ENCODE results near the gene MOB3B.
"Not testable (repeated sequence)": the region's sequence is repeated elsewhere in the genome, so short reads cannot be mapped to it uniquely, and the experiment has no call there.

The MOB3B gene

DNA sequence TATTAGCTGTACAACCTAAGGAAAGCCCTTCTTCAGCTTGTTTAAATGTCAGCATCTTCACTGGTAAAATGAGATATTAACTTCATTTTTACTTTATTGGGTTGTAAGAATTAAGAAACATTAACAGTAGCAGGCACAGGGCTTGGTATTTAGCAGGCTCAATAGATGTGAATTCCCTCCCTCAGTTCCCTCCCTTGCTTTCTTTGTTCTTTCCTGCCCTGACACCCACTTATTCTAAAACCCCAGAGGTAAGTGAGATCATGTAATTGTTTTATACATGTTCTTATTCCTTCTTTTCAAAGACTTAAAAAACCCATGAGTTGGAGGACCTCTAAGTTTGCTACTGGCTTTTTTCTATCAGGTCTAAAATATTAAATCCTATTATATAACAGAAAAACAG is 78.9 kb downstream of the MOB3B start:
- Histone ChIP-seq H3K4me3 (ENCODE audit: low read length) (no peak overlapping the region), H3K27me3 (ENCODE audit: control insufficient read depth, low read length) (no peaks in the 10 kb centered on the region), H3K4me1 (ENCODE audit: control insufficient read depth, low read length) (no peaks in the 10 kb centered on the region), H4K20me1 (ENCODE audit: control insufficient read depth, insufficient read depth, low read depth, low read length) (no peaks in the 10 kb centered on the region), H3K9me2 (replicated peaks; ENCODE audit: control insufficient read depth, low read length) (no peaks in the 10 kb centered on the region), H3K36me3 (ENCODE audit: control insufficient read depth, low read length) (no peaks in the 10 kb centered on the region), H3F3A (ENCODE audit: control insufficient read depth, insufficient read depth) (no peaks in the 10 kb centered on the region), H3K4me2 (ENCODE audit: low read length) (no peak overlapping the region), H3K27ac (ENCODE audit: low read depth, low read length) (no peak overlapping the region), H3K79me2 (ENCODE audit: control insufficient read depth, low read length) (no peaks in the 10 kb centered on the region), H3K9me3 (ENCODE audit: control insufficient read depth, insufficient read depth, low read length) (no peaks in the 10 kb centered on the region)
- no peak for TF ChIP-seq EZH2phosphoT487 (IDR thresholded peaks at IDR 0.05; ENCODE audit: borderline replicate concordance, low read length)
- TF ChIP-seq, protein P1, sequence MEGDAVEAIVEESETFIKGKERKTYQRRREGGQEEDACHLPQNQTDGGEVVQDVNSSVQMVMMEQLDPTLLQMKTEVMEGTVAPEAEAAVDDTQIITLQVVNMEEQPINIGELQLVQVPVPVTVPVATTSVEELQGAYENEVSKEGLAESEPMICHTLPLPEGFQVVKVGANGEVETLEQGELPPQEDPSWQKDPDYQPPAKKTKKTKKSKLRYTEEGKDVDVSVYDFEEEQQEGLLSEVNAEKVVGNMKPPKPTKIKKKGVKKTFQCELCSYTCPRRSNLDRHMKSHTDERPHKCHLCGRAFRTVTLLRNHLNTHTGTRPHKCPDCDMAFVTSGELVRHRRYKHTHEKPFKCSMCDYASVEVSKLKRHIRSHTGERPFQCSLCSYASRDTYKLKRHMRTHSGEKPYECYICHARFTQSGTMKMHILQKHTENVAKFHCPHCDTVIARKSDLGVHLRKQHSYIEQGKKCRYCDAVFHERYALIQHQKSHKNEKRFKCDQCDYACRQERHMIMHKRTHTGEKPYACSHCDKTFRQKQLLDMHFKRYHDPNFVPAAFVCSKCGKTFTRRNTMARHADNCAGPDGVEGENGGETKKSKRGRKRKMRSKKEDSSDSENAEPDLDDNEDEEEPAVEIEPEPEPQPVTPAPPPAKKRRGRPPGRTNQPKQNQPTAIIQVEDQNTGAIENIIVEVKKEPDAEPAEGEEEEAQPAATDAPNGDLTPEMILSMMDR (IDR thresholded peaks at IDR 0.05; ENCODE audit: low read depth, low read length, poor library complexity, severe bottlenecking): no peak

DNA sequence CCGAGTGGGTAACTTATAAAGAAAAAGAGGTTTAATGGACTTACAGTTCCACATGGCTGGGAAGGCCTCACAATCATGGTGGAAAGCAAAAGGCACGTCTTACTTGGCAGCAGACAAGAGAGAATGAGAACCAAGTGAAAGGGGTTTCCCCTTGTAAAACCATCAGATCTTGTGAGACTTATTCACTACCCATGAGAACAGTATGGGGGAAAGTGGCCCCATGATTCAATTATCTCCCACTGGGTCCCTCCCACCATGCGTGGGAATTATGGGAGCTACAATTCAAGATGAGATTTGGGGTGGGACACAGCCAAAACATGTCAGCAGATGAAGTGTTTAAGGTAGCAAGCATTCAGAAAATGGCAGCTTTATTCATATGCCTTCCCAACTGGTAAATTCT is 81.3 kb downstream of the MOB3B start:
- not testable (repeated sequence) for H3F3A ChIP-seq (ENCODE audit: control insufficient read depth, insufficient read depth); H3K36me3 ChIP-seq (ENCODE audit: control insufficient read depth, low read length); H3K9me2 ChIP-seq (replicated peaks; ENCODE audit: control insufficient read depth, low read length); H3K4me2 ChIP-seq (ENCODE audit: low read length); H3K27ac ChIP-seq (ENCODE audit: low read depth, low read length); H3K4me1 ChIP-seq (ENCODE audit: control insufficient read depth, low read length); H4K20me1 ChIP-seq (ENCODE audit: control insufficient read depth, insufficient read depth, low read depth, low read length); H3K79me2 ChIP-seq (ENCODE audit: control insufficient read depth, low read length); H3K9me3 ChIP-seq (ENCODE audit: control insufficient read depth, insufficient read depth, low read length); H3K27me3 ChIP-seq (ENCODE audit: control insufficient read depth, low read length); H3K4me3 ChIP-seq (ENCODE audit: low read length)

DNA sequence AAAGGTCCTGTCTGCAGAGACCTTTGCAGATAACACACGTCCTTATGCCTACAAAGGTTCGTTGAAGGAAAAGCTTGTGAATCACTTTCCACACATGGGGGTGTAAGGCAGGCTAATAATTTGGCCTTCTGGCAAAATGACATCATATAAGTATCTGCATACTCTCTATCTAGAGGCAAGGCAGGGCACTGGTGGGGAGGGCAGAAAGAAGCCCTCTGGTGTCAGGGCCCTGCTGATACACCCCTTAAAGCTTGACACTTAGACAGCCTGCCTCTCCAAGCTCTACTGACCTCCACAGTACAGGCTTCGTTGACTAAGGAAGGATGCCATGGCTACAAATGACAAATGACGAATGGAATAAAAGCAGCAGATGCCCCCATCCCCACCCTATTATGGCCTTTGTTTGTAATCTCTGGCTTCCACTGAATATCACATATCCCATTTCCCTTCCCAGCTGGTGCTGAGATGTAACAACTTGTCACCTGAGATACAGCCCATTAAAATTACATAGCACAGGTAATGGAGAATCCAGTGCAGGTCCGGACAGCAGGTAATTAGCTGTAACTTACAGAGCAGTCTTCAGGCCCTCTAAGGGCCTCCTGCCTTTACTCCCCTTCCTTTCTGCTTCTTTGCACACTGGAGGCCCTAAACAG is 82.5 kb downstream of the MOB3B start:
- no peaks in the 10 kb centered on the region for H3K4me1 ChIP-seq (ENCODE audit: control insufficient read depth, low read length)
- H3F3A ChIP-seq (ENCODE audit: control insufficient read depth, insufficient read depth): no peaks in the 10 kb centered on the region
- TF ChIP-seq, protein P1 (IDR thresholded peaks at IDR 0.05; ENCODE audit: low read depth, low read length, poor library complexity, severe bottlenecking): no peak
- no peak for TF ChIP-seq EZH2phosphoT487 (IDR thresholded peaks at IDR 0.05; ENCODE audit: borderline replicate concordance, low read length)
- H3K9me2 ChIP-seq (replicated peaks; ENCODE audit: control insufficient read depth, low read length): no peaks in the 10 kb centered on the region
- H3K4me3 ChIP-seq (ENCODE audit: low read length): no peak overlapping the region
- no peaks in the 10 kb centered on the region for H3K36me3 ChIP-seq (ENCODE audit: control insufficient read depth, low read length)
- H4K20me1 ChIP-seq (ENCODE audit: control insufficient read depth, insufficient read depth, low read depth, low read length): no peaks in the 10 kb centered on the region
- H3K79me2 ChIP-seq (ENCODE audit: control insufficient read depth, low read length): no peaks in the 10 kb centered on the region
- no peaks in the 10 kb centered on the region for H3K27me3 ChIP-seq (ENCODE audit: control insufficient read depth, low read length)
- no peak overlapping the region for H3K4me2 ChIP-seq (ENCODE audit: low read length)
- H3K27ac ChIP-seq (ENCODE audit: low read depth, low read length): no peak overlapping the region
- no peaks in the 10 kb centered on the region for H3K9me3 ChIP-seq (ENCODE audit: control insufficient read depth, insufficient read depth, low read length)

DNA sequence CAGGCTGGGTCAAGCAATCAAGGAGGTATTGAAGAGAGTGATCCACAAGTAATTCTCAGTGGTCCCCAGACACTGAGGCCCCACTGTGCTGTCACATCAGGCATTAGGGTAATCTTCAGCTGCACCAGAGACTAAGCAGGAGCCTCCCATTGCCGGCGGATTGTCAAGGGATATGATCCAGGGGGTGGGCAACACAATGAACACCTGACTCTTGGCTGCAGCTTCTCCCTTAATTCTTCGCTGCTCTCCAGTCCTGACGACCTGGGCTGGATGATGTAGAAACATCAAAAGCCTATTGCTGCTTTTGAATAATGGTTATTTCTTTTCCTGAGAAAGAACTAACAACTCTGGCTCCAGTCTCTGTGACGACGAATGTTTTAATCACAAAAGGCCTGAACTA is 83.9 kb downstream of the MOB3B start:
- no peaks in the 10 kb centered on the region for H3K9me2 ChIP-seq (replicated peaks; ENCODE audit: control insufficient read depth, low read length)
- H3K27me3 ChIP-seq (ENCODE audit: control insufficient read depth, low read length): no peaks in the 10 kb centered on the region
- H3K79me2 ChIP-seq (ENCODE audit: control insufficient read depth, low read length): no peaks in the 10 kb centered on the region
- no peak overlapping the region for H3K27ac ChIP-seq (ENCODE audit: low read depth, low read length)
- TF ChIP-seq, protein P1 (IDR thresholded peaks at IDR 0.05; ENCODE audit: low read depth, low read length, poor library complexity, severe bottlenecking): no peak
- no peak for TF ChIP-seq EZH2phosphoT487 (IDR thresholded peaks at IDR 0.05; ENCODE audit: borderline replicate concordance, low read length)
- H3K36me3 ChIP-seq (ENCODE audit: control insufficient read depth, low read length): no peaks in the 10 kb centered on the region
- H3K4me2 ChIP-seq (ENCODE audit: low read length): no peak overlapping the region
- H3K4me1 ChIP-seq (ENCODE audit: control insufficient read depth, low read length): no peaks in the 10 kb centered on the region
- H4K20me1 ChIP-seq (ENCODE audit: control insufficient read depth, insufficient read depth, low read depth, low read length): no peaks in the 10 kb centered on the region
- H3K4me3 ChIP-seq (ENCODE audit: low read length): no peak overlapping the region
- no peaks in the 10 kb centered on the region for H3K9me3 ChIP-seq (ENCODE audit: control insufficient read depth, insufficient read depth, low read length)
- H3F3A ChIP-seq (ENCODE audit: control insufficient read depth, insufficient read depth): no peaks in the 10 kb centered on the region
